Uterus (tissue), 4 donors: ENCODE data around the gene SCN3A. TPM values are rescaled to one million over a fixed set of nuclear protein-coding genes. Genes with fewer than 3 reads are reported as not detected.

Source experiments
- DNase-seq, 2 donors: peaks; one replicate each; pipeline ENCODE4 v3.0.0-alpha.2; 2019 to 2020
- H3K27ac ChIP-seq, 2 donors: fragments of 200-600 bp; sonication (generic); 1 replicate in 1 of 2; 2 replicates in 1 of 2; pipeline ENCODE4 v1.5.1; 2016 to 2018
- H3K27me3 ChIP-seq, 2 donors: fragments of 200-600 bp; sonication (generic); one replicate each; pipeline ENCODE4 v1.5.1; 2018 to 2019; ENCODE audit warnings: control low read depth in 1 of 2
- H3K36me3 ChIP-seq, 2 donors: fragments of 200-600 bp; sonication (generic); one replicate each; pipeline ENCODE4 v1.5.1; 2019; ENCODE audit warnings: control low read depth in 1 of 2
- H3K4me1 ChIP-seq, 2 donors: fragments of 200-600 bp; sonication (generic); one replicate each; pipeline ENCODE4 v1.5.1; 2018 to 2019; ENCODE audit warnings: control low read depth in 1 of 2
- H3K4me3 ChIP-seq, 2 donors: fragments of 200-600 bp; sonication (generic); 1 replicate in 1 of 2; 2 replicates in 1 of 2; pipeline ENCODE4 v1.5.1; 2018 to 2019; ENCODE audit warnings: mild to moderate bottlenecking in 1 of 2
- H3K9me3 ChIP-seq, 2 donors: fragments of 200-600 bp; sonication (generic); one replicate each; pipeline ENCODE4 v1.5.1; 2019; ENCODE audit warnings: control low read depth in 1 of 2
- POLR2A ChIP-seq, 2 donors: fragments of 450-650 bp; IDR thresholded peaks; one replicate each; pipeline ENCODE4 v1.6.1; 2016; ENCODE audit warnings: antibody characterized with exemption in 2 of 2, mild to moderate bottlenecking in 1 of 2, moderate library complexity in 1 of 2
- intact Hi-C: fragments of 100-400 bp; cut with DNase I; formaldehyde crosslinking; loops from one replicate; pipeline ENCODE4 v1.15.1; 2023; ENCODE audit warnings: low total_unique reads
- total RNA-seq, 4 donors: library from RNA; depleted of rRNA in 3 of 4; stranded (reverse); fragments of >200 nt in 3 of 4; gene quantifications; one replicate each; pipeline versions ENCODE4 v1.1.0 to v1.2.4, GENCODE V29; 2014 to 2023
- TF ChIP-seq, protein P1 (sequence below), 4 experiments: fragments of 200-600 bp in 2 of 4; fragments of 450-650 bp in 2 of 4; sonication (generic) in 2 of 4; IDR thresholded peaks; one replicate each; pipeline ENCODE4 v1.5.1; 2016 to 2019; ENCODE audit warnings: antibody characterized with exemption in 4 of 4, mild to moderate bottlenecking in 2 of 4, moderate library complexity in 1 of 4
- donor health status: DM: yes; HTN: yes; CAD: no.

Gene SCN3A
- total RNA-seq, 4 donors from 2014 or later = 2.4 to 18.4 (median 5.2) TPM

DNA sequence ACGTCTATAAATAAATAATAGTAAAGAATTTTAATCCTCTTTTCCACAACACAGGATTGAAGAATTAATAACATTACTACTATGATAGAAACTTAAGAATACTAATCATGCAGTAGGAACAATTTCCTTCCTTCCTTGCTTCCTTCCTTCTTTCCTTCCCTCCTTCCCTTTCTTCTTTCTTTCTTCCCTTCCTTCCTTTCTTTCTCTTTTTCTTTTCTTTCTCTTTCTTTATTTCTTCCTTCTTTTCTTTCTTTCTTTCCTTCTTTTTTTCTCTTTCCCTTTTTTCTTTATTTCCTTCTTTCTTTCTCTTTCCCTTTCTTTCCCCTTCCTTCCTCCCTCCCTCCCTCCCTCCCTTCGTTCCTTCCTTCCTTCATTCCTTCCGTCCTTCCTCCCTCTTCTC is 77.6 kb downstream of the SCN3A start:
- H3K4me3 ChIP-seq = no peak overlapping the region
- DNase-seq = no peak
- H3K36me3 ChIP-seq = no peaks in the 10 kb centered on the region
- no peak for TF ChIP-seq POLR2A (IDR thresholded peaks at IDR 0.05)
- TF ChIP-seq, protein P1, sequence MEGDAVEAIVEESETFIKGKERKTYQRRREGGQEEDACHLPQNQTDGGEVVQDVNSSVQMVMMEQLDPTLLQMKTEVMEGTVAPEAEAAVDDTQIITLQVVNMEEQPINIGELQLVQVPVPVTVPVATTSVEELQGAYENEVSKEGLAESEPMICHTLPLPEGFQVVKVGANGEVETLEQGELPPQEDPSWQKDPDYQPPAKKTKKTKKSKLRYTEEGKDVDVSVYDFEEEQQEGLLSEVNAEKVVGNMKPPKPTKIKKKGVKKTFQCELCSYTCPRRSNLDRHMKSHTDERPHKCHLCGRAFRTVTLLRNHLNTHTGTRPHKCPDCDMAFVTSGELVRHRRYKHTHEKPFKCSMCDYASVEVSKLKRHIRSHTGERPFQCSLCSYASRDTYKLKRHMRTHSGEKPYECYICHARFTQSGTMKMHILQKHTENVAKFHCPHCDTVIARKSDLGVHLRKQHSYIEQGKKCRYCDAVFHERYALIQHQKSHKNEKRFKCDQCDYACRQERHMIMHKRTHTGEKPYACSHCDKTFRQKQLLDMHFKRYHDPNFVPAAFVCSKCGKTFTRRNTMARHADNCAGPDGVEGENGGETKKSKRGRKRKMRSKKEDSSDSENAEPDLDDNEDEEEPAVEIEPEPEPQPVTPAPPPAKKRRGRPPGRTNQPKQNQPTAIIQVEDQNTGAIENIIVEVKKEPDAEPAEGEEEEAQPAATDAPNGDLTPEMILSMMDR (IDR thresholded peaks at IDR 0.05) = no peak
- H3K27ac ChIP-seq = no peak overlapping the region
- no peaks in the 10 kb centered on the region for H3K9me3 ChIP-seq
- H3K27me3 ChIP-seq = no peaks in the 10 kb centered on the region
- intact Hi-C loops = no loop called here
- no peaks in the 10 kb centered on the region for H3K4me1 ChIP-seq

DNA sequence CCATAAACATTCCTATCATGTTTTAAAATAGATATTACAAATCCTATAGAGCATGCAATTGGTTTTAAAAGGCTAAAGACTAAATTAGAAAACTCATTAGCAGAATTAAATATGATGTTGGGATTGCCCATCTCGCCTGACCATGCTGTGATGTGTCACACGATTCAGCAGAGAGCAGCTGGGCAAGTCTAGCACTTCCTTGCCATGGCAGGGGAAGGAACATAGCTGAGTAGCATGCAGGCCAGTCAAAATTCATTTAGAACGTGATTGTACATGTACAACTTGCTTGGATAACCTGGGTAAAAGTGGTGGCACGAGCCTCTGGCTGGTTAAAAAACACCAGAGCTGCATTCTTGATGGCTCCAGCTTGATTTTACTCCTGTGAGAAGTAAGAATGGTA is 81.3 kb downstream of the SCN3A start:
- TF ChIP-seq, protein P1 (IDR thresholded peaks at IDR 0.05) = no peak
- no peak for TF ChIP-seq POLR2A (IDR thresholded peaks at IDR 0.05)
- Histone ChIP-seq H3K4me3 (no peak overlapping the region), H3K9me3 (no peaks in the 10 kb centered on the region), H3K27ac (no peak overlapping the region), H3K4me1 (no peaks in the 10 kb centered on the region), H3K36me3 (no peaks in the 10 kb centered on the region), H3K27me3 (no peaks in the 10 kb centered on the region)
- intact Hi-C loops = no loop called here
- no peak for DNase-seq

DNA sequence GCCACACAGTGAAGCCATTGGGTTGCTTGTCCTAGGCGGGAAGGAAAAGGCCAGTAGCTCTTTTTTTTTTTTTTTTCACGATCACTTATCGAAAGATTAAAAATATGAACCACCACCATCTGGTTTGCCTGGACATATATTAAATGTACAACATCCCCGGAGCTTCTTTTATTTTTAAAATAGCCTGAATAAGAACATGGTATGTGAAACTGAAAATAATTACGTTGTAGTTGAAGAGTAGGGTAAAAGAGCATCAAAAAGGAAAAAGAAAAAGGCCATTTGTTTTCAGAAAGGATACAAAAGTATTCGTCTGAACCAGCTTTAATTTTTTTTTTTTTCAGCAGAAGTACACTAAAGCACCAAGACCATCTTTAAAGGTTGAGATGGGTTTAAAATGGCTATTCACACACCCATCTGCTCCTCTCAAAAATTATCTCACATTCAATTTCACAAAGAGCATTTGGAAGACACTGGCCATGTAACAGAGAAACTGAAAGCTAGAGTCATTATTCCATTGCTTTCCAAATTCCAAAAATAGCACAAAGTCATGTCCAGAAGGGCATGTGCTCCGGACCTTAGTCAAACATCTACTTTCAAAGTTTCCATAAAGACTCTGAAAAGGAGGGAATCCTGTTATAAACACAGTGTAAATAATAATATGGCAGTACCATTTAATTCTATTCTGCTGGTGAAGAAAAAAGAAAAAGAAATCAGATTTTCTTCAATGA is 82.9 kb downstream of the SCN3A start:
- DNase-seq = no peak
- H3K4me1 ChIP-seq = no peaks in the 10 kb centered on the region
- intact Hi-C loops = no loop called here
- no peak overlapping the region for H3K4me3 ChIP-seq
- H3K27ac ChIP-seq = no peak overlapping the region
- no peaks in the 10 kb centered on the region for H3K36me3 ChIP-seq
- H3K9me3 ChIP-seq = no peaks in the 10 kb centered on the region
- no peak for TF ChIP-seq POLR2A (IDR thresholded peaks at IDR 0.05)
- TF ChIP-seq, protein P1 (IDR thresholded peaks at IDR 0.05) = no peak
- H3K27me3 ChIP-seq = no peaks in the 10 kb centered on the region

DNA sequence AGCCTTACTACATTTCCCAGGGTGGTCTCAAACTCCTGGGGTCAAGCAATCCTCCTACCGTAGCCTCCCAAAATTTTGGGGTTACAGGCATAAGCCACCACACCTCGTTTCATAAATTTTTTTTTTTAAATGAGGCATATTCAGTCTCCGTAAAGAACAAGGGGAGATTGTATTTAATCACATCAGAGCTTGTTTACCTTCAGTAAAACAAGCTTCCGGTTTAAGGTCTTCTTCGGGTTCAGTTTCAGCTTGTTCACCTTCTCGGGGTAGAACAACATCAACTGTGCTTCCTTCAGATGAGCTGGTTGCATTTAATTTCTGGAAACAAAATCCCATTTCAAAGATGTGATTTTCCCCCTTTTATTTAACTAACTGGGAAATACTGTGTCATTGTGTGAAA is 88.6 kb downstream of the SCN3A start:
- no peak for DNase-seq

DNA sequence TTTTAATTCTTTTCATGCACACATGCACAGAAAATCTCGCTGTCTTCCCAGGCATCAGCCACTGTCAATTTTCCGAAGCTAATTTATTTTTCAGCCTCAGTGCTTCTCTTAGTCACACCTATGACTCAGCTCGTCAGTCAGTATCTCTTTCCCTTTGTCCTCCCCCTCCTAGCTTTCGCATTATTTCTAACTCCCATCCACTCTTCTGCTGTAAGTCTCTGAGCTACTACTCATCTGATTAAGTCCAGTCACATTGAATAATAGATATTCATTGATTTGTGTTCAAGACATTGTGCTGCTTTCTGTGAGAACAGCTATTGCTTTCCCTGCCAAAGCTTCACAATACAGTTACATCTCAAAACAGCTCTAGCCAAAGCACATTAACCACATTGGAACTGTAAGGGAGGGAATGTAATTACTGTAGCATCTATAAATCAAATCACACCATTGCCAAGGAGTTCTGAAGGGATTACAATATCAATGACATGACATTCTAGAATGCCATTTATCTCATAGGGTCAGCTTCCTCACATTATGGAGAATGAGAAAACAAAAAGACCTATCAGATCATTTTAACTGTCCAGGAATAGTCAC is 89.4 kb downstream of the SCN3A start:
- H3K9me3 ChIP-seq = no peaks in the 10 kb centered on the region
- no peaks in the 10 kb centered on the region for H3K36me3 ChIP-seq
- H3K4me3 ChIP-seq = no peak overlapping the region
- no peak for DNase-seq
- H3K27ac ChIP-seq = no peak overlapping the region
- intact Hi-C loops = no loop called here
- TF ChIP-seq POLR2A (IDR thresholded peaks at IDR 0.05) = no peak
- TF ChIP-seq, protein P1 (IDR thresholded peaks at IDR 0.05) = no peak
- no peaks in the 10 kb centered on the region for H3K27me3 ChIP-seq
- no peaks in the 10 kb centered on the region for H3K4me1 ChIP-seq

More for the DNA sequence above, 88.6 kb downstream of the SCN3A start:
- H3K36me3 ChIP-seq = no peaks in the 10 kb centered on the region
- no peak overlapping the region for H3K27ac ChIP-seq
- no peaks in the 10 kb centered on the region for H3K27me3 ChIP-seq
- H3K4me3 ChIP-seq = no peak overlapping the region
- H3K9me3 ChIP-seq = no peaks in the 10 kb centered on the region
- TF ChIP-seq, protein P1 (IDR thresholded peaks at IDR 0.05) = no peak
- no peak for TF ChIP-seq POLR2A (IDR thresholded peaks at IDR 0.05)
- H3K4me1 ChIP-seq = no peaks in the 10 kb centered on the region
- intact Hi-C loops = no loop called here
